Coronary artery (tissue), 2 donors: ENCODE measurements around the gene PBX4.

Source experiments
- DNase-seq: peaks from one replicate; pipeline ENCODE4 v3.0.0-alpha.2; 2017; ENCODE audit warnings: low spot score
- H3K27ac ChIP-seq, 2 donors: fragments of 200-600 bp; sonication (generic); one replicate each; pipeline ENCODE4 v1.5.1; 2016 to 2019
- H3K4me3 ChIP-seq: fragments of 200-600 bp; sonication (generic); 2 replicates; pipeline ENCODE4 v1.5.1; 2016; ENCODE audit warnings: mild to moderate bottlenecking, moderate library complexity
- TF ChIP-seq, protein P1 (sequence below): fragments of 200-600 bp; sonication (generic); IDR thresholded peaks from one replicate; pipeline ENCODE4 v1.5.1; 2019; ENCODE audit warnings: antibody characterized with exemption

PBX4 gene

DNA sequence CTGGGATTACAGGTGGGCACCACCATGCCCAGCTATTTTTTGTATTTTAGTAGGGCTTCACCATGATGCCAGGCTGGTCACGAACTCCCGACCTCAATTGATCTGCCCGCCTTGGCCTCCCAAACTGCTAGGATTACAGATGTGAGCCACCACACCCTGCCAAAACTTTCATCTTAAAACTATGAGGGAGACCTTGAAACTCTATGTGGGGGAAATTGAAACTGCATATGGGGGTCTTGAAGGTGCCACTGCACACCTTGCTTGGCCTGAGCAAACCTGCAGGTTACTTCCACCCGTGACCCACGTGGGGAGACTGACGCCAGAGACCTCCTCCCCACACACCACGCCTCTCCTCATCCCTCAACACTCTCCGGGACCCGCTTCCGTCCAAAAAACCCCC, 64.8 kb downstream of the PBX4 start:
- Histone ChIP-seq H3K27ac (no peak overlapping the region), H3K4me3 (no peak overlapping the region)
- TF ChIP-seq, protein P1, sequence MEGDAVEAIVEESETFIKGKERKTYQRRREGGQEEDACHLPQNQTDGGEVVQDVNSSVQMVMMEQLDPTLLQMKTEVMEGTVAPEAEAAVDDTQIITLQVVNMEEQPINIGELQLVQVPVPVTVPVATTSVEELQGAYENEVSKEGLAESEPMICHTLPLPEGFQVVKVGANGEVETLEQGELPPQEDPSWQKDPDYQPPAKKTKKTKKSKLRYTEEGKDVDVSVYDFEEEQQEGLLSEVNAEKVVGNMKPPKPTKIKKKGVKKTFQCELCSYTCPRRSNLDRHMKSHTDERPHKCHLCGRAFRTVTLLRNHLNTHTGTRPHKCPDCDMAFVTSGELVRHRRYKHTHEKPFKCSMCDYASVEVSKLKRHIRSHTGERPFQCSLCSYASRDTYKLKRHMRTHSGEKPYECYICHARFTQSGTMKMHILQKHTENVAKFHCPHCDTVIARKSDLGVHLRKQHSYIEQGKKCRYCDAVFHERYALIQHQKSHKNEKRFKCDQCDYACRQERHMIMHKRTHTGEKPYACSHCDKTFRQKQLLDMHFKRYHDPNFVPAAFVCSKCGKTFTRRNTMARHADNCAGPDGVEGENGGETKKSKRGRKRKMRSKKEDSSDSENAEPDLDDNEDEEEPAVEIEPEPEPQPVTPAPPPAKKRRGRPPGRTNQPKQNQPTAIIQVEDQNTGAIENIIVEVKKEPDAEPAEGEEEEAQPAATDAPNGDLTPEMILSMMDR: no peak
- no peak for DNase-seq

DNA sequence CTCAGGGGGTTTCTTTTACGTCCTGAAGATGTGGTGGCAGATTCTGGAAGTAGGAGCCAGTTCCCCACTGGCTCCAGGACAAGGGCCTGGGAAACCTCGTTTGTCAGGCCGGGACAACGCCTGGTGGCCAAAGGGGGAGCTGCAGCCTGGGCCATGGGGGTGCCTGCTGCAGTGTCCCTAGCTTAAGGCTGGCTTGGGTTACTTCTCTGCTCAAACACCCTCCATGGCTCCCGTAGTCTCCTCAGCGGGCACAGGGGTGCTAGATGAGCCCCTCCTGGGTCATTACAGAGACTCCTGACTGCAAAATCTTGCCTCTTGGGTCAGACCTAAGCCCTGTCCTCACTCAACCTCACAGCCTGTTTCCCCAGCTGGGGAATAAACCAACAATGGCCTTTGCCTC, 65.7 kb downstream of the PBX4 start:
- no peak for DNase-seq
- Histone ChIP-seq H3K4me3 (no peak overlapping the region), H3K27ac (no peak overlapping the region)
- TF ChIP-seq, protein P1: no peak

DNA sequence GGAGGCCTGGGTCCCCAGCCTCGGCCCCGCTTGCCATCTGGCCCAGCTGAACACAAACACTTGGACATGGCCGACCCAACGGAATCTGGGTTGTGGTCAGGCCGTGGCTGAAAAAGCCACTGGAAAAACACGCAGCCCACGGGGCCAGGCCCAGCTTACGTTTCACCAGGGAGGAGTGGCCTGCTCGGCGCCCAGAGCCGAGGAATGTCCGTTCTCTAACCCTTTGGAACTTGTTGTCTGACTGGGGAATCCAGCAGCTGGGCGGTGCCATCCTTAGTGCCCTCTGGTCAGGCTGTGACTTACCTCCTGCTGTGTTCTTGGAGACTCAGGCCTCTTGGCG, 66.7 kb downstream of the PBX4 start:
- Histone ChIP-seq H3K4me3 (no peak overlapping the region), H3K27ac (no peak overlapping the region)
- TF ChIP-seq, protein P1: no peak
- no peak for DNase-seq

- no peak for DNase-seq
Measured at GRCh38 chr19:19550972-19551852, 67.3 kb downstream of the PBX4 start.

GRCh38 chr19:19550485-19550929, 68.0 kb downstream of the PBX4 start:
- TF ChIP-seq, protein P1: no peak
- H3K4me3 ChIP-seq: no peak overlapping the region
- H3K27ac ChIP-seq: no peak overlapping the region
- DNase-seq: no peak

More at GRCh38 chr19:19550972-19551852, 67.3 kb downstream of the PBX4 start:
- Histone ChIP-seq H3K27ac (no peak overlapping the region), H3K4me3 (no peak overlapping the region)
- TF ChIP-seq, protein P1: no peak

- Histone ChIP-seq H3K27ac (no peak overlapping the region), H3K4me3 (no peak overlapping the region)
- TF ChIP-seq, protein P1: no peak
- no peak for DNase-seq
Measured at GRCh38 chr19:19549804-19550464, 68.6 kb downstream of the PBX4 start.
